Gastroesophageal sphincter (tissue), 4 donors: ENCODE data around the gene TRNP1. TPM values are rescaled to one million over a fixed set of nuclear protein-coding genes. Genes with fewer than 3 reads are reported as not detected.

ENCODE experiments used
- ATAC-seq: fragments of 150-250 bp; one replicate; pipeline ENCODE4 v1.9.1; 2016; ENCODE audit warnings: mild to moderate bottlenecking, moderate library complexity
- H3K27ac ChIP-seq, 4 donors: fragments of 200-600 bp; sonication (generic) in 3 of 4; 1 replicate in 3 of 4; 2 replicates in 1 of 4; pipeline ENCODE4 v1.5.1; 2016 to 2019
- H3K27me3 ChIP-seq: fragments of 200-600 bp; sonication (generic); one replicate; pipeline ENCODE4 v1.5.1; 2019
- H3K36me3 ChIP-seq, 2 donors: fragments of 200-600 bp; sonication (generic); one replicate each; pipeline ENCODE4 v1.5.1; 2019; ENCODE audit warnings: control low read depth in 1 of 2
- H3K4me1 ChIP-seq, 3 donors: fragments of 200-600 bp; sonication (generic); 1 replicate in 2 of 3; 2 replicates in 1 of 3; pipeline ENCODE4 v1.5.1; 2016 to 2019; ENCODE audit warnings: control low read depth in 2 of 3
- H3K4me3 ChIP-seq, 2 donors: fragments of 200-600 bp; sonication (generic); one replicate each; pipeline ENCODE4 v1.5.1; 2019; ENCODE audit warnings: mild to moderate bottlenecking in 1 of 2, moderate library complexity in 1 of 2
- H3K9me3 ChIP-seq, 3 donors: fragments of 200-600 bp; sonication (generic); one replicate each; pipeline ENCODE4 v1.5.1; 2017 to 2019; ENCODE audit warnings: control low read depth in 2 of 3
- EP300 ChIP-seq: sonication (generic); formaldehyde crosslinking; IDR thresholded peaks from one replicate; pipeline ENCODE4 v1.6.1; 2017; ENCODE audit warnings: antibody characterized with exemption, mild to moderate bottlenecking
- POLR2A ChIP-seq, 2 donors: fragments of 450-650 bp; IDR thresholded peaks; one replicate each; pipeline ENCODE4 v1.6.1; 2017; ENCODE audit warnings: antibody characterized with exemption in 2 of 2, mild to moderate bottlenecking in 2 of 2, moderate library complexity in 1 of 2
- POLR2AphosphoS5 ChIP-seq: sonication (generic); formaldehyde crosslinking; IDR thresholded peaks from one replicate; pipeline ENCODE4 v1.6.1; 2017; ENCODE audit warnings: antibody characterized with exemption
- WGBS, 2 donors: methylation state at CpG; one replicate each; pipeline ENCODE4 v1.1.5; 2018; ENCODE audit warnings: low coverage in 1 of 2; 5-methylcytosine and 5-hydroxymethylcytosine counted together
- total RNA-seq, 4 donors: library from RNA; depleted of rRNA; stranded (reverse); fragments of >200 nt; gene quantifications; one replicate each; pipeline ENCODE4 v1.1.0, GENCODE V29; 2016
- TF ChIP-seq, protein P1 (sequence below), 4 experiments: fragments of 200-600 bp in 2 of 4; fragments of 450-650 bp in 2 of 4; sonication (generic) in 1 of 4; IDR thresholded peaks; one replicate each; pipeline ENCODE4 v1.5.1; 2017 to 2019; ENCODE audit warnings: antibody characterized with exemption in 4 of 4, mild to moderate bottlenecking in 2 of 4, moderate library complexity in 2 of 4

The TRNP1 gene
- total RNA-seq, 4 donors from 2014 or later = 15.9 to 48.4 (median 38.8) TPM

GRCh38 chr1:26976621-26977510, 16.6 kb upstream of the TRNP1 start:
- Histone ChIP-seq H3K4me3 (no peak overlapping the region), H3K27me3 (peaks cover 7% of the 10 kb centered on the region), H3K27ac (no peak overlapping the region), H3K36me3 (no peaks in the 10 kb centered on the region), H3K4me1 (no peaks in the 10 kb centered on the region), H3K9me3 (no peaks in the 10 kb centered on the region)
- WGBS, 2 donors = 84 to 100% methylated on average over 1 to 2 of the region's 3 CpGs
- no peak for ATAC-seq
- TF ChIP-seq EP300 = no peak
- TF ChIP-seq, protein P1, sequence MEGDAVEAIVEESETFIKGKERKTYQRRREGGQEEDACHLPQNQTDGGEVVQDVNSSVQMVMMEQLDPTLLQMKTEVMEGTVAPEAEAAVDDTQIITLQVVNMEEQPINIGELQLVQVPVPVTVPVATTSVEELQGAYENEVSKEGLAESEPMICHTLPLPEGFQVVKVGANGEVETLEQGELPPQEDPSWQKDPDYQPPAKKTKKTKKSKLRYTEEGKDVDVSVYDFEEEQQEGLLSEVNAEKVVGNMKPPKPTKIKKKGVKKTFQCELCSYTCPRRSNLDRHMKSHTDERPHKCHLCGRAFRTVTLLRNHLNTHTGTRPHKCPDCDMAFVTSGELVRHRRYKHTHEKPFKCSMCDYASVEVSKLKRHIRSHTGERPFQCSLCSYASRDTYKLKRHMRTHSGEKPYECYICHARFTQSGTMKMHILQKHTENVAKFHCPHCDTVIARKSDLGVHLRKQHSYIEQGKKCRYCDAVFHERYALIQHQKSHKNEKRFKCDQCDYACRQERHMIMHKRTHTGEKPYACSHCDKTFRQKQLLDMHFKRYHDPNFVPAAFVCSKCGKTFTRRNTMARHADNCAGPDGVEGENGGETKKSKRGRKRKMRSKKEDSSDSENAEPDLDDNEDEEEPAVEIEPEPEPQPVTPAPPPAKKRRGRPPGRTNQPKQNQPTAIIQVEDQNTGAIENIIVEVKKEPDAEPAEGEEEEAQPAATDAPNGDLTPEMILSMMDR (IDR thresholded peaks at IDR 0.05) = no peak
- no peak for TF ChIP-seq POLR2AphosphoS5
- TF ChIP-seq POLR2A (IDR thresholded peaks at IDR 0.05) = no peak

DNA sequence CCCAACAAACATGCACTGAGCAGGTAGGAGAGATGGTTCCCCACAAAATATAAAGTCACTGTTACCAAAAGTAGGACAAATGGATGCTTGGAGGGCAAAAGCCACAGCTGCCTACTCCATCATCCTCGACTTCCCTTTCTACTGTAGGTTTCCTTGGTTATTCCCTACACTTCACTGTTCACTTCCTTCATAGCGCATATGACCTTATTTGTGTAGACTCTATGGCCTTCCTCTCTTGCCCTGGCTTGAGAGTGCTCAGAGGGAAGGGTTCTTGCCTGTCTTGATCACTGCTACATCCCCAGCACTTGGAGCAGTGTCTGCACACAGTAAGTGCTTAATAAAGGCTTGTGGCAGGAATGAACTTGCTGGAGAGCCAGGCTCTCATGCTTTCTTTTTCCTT, 14.6 kb upstream of the TRNP1 start:
- Histone ChIP-seq H3K4me3 (no peak overlapping the region), H3K36me3 (no peaks in the 10 kb centered on the region), H3K27me3 (peaks cover 25% of the 10 kb centered on the region), H3K9me3 (no peaks in the 10 kb centered on the region), H3K4me1 (no peaks in the 10 kb centered on the region), H3K27ac (no peak overlapping the region)
- TF ChIP-seq POLR2AphosphoS5 = no peak
- TF ChIP-seq POLR2A (IDR thresholded peaks at IDR 0.05) = no peak
- no peak for TF ChIP-seq EP300
- TF ChIP-seq, protein P1 (IDR thresholded peaks at IDR 0.05) = no peak
- no peak for ATAC-seq
- 52 to 53% methylated on average over 2 of the region's 2 CpGs for WGBS, 2 donors

DNA sequence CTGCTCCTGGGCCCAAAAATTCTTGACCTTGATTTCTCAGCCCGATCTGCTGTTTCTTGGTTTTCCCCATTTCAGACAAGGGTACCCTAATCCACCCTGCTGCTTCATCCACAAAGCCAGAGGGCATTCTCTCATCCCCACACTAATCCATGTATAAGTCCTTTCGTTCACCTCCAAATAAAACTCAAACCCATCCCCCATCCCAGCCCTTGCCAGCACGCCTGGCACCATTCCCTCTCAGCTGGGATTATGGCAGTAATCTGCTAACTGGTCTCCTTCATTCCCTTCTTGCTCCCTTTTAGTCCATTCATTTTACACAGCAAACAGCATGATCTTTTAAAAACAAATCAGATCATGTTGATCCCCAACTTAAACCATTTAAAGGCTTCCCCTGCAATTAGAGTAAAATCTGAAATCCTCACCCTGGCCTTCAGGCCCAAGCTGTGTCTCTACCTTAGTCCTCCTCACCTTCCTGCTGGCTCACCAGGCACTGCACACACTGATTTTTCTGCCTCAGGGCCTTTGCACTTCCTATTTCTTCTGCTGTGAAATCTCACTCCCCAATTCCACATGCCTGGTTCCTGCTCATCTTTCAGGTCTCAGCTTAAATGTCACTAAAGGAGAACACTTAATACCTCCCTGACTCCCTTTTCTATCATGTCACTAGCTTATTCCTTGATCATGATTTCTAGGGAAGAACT, 12.2 kb upstream of the TRNP1 start:
- Histone ChIP-seq H3K27me3 (peaks cover 38% of the 10 kb centered on the region), H3K9me3 (no peaks in the 10 kb centered on the region), H3K4me3 (no peak overlapping the region), H3K36me3 (no peaks in the 10 kb centered on the region), H3K27ac (no peak overlapping the region), H3K4me1 (no peaks in the 10 kb centered on the region)
- 67 to 77% methylated on average over 3 of the region's 3 CpGs for WGBS, 2 donors
- no peak for TF ChIP-seq EP300
- TF ChIP-seq, protein P1 (IDR thresholded peaks at IDR 0.05) = no peak
- no peak for TF ChIP-seq POLR2AphosphoS5
- TF ChIP-seq POLR2A (IDR thresholded peaks at IDR 0.05) = no peak
- no peak for ATAC-seq

- no peak for ATAC-seq
- H3K27ac ChIP-seq = no peak overlapping the region
- peaks cover 51% of the 10 kb centered on the region for H3K27me3 ChIP-seq
- 52 to 60% methylated on average over 2 to 5 of the region's 5 CpGs for WGBS, 2 donors
- no peaks in the 10 kb centered on the region for H3K4me1 ChIP-seq
- no peak overlapping the region for H3K4me3 ChIP-seq
- H3K36me3 ChIP-seq = no peaks in the 10 kb centered on the region
- TF ChIP-seq, protein P1 (IDR thresholded peaks at IDR 0.05) = no peak
- no peak for TF ChIP-seq POLR2A (IDR thresholded peaks at IDR 0.05)
- TF ChIP-seq POLR2AphosphoS5 = no peak
- no peak for TF ChIP-seq EP300
- H3K9me3 ChIP-seq = no peaks in the 10 kb centered on the region
Measured at GRCh38 chr1:26983863-26984262, 9.6 kb upstream of the TRNP1 start.
